Body of pancreas (tissue), 4 donors: Measurements from ENCODE around the gene NPW. TPM values are rescaled to one million over a fixed set of nuclear protein-coding genes. Genes with fewer than 3 reads are reported as not detected.

Experiments
- ATAC-seq: fragments of 150-250 bp; one replicate; pipeline ENCODE4 v1.9.1; 2016
- DNase-seq, 4 donors: peaks; one replicate each; pipeline ENCODE4 v3.0.0-alpha.2; 2019
- H3K27ac ChIP-seq, 4 donors: fragments of 200-600 bp; sonication (generic); 1 replicate in 3 of 4; 2 replicates in 1 of 4; pipeline versions ENCODE4 v1.5.1 to v1.6.1; 2016 to 2019; ENCODE audit warnings: mild to moderate bottlenecking in 1 of 4, mixed read lengths in 1 of 4, moderate library complexity in 1 of 4
- H3K27me3 ChIP-seq, 2 donors: fragments of 200-600 bp; sonication (generic); one replicate each; pipeline ENCODE4 v1.6.0; 2016; ENCODE audit warnings: mild to moderate bottlenecking in 1 of 2
- H3K36me3 ChIP-seq, 2 donors: fragments of 200-600 bp; sonication (generic); replicated peaks in 1 of 2; 2 replicates each; pipeline ENCODE4 v1.5.1; 2016; ENCODE audit warnings: low read depth in 2 of 2; ENCODE audit not compliant: insufficient read depth in 1 of 2
- H3K4me1 ChIP-seq: fragments of 200-600 bp; sonication (generic); one replicate; pipeline ENCODE4 v1.6.0; 2016
- H3K4me3 ChIP-seq, 2 donors: fragments of 200-600 bp; sonication (generic); 1 replicate in 1 of 2; 2 replicates in 1 of 2; pipeline ENCODE4 v1.5.1; 2016 to 2019
- H3K9me3 ChIP-seq, 3 donors: fragments of 200-600 bp; sonication (generic); 1 replicate in 2 of 3; 2 replicates in 1 of 3; pipeline ENCODE4 v1.5.1; 2016
- POLR2A ChIP-seq, 3 donors: fragments of 450-650 bp; IDR thresholded peaks; one replicate each; pipeline ENCODE4 v1.6.1; 2016; ENCODE audit warnings: antibody characterized with exemption in 3 of 3, mild to moderate bottlenecking in 2 of 3
- WGBS, 2 donors: methylation state at CpG; one replicate each; pipeline ENCODE4 v1.1.5; 2017; 5-methylcytosine and 5-hydroxymethylcytosine counted together
- intact Hi-C: fragments of 100-400 bp; cut with DNase I; formaldehyde crosslinking; loops from one replicate; pipeline ENCODE4 v1.15.1; 2023
- total RNA-seq, 2 donors: library from RNA; depleted of rRNA; stranded (reverse); fragments of >200 nt; gene quantifications; one replicate each; pipeline ENCODE4 v1.1.0, GENCODE V29; 2016
- TF ChIP-seq, protein P1 (sequence below), 7 experiments: fragments of 450-650 bp in 4 of 7; fragments of 200-600 bp in 3 of 7; sonication (generic) in 3 of 7; IDR thresholded peaks; one replicate each; pipeline ENCODE4 v1.5.1; 2016 to 2019; ENCODE audit warnings: antibody characterized with exemption in 7 of 7

NPW gene
- total RNA-seq, 2 donors from 2014 or later, result not detected

DNA sequence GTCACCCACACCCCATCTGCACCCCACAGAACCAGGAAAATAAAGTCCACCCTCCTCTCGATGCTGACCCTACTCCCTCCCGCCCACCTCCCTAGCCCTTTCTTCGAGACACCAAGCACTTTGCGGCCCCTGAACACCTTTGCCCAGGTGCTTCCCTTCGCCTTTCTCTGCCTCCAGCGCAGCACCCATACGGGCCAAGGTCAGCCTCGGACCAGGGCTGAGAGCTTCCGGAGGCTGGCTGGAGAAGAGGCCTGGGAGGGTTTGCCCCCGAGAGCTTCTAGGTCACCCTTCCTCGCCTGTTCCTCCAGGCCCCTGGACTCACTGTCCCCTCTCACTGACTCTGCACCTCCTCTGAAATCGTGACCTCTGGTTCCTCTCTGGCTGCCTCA, 4.4 kb downstream of the NPW start:
- ATAC-seq, result no peak
- no peak overlapping the region for H3K4me3 ChIP-seq
- H3K36me3 ChIP-seq, result no peaks in the 10 kb centered on the region
- peaks cover 0 to 7% of the 10 kb centered on the region in 2 donors for H3K27me3 ChIP-seq
- 66 to 85% methylated on average over 10 to 12 of the region's 12 CpGs for WGBS, 2 donors
- TF ChIP-seq, protein P1, sequence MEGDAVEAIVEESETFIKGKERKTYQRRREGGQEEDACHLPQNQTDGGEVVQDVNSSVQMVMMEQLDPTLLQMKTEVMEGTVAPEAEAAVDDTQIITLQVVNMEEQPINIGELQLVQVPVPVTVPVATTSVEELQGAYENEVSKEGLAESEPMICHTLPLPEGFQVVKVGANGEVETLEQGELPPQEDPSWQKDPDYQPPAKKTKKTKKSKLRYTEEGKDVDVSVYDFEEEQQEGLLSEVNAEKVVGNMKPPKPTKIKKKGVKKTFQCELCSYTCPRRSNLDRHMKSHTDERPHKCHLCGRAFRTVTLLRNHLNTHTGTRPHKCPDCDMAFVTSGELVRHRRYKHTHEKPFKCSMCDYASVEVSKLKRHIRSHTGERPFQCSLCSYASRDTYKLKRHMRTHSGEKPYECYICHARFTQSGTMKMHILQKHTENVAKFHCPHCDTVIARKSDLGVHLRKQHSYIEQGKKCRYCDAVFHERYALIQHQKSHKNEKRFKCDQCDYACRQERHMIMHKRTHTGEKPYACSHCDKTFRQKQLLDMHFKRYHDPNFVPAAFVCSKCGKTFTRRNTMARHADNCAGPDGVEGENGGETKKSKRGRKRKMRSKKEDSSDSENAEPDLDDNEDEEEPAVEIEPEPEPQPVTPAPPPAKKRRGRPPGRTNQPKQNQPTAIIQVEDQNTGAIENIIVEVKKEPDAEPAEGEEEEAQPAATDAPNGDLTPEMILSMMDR (IDR thresholded peaks at IDR 0.05), result no peak
- TF ChIP-seq POLR2A (IDR thresholded peaks at IDR 0.05), result no peak
- no peak overlapping the region for H3K27ac ChIP-seq
- H3K9me3 ChIP-seq, result no peaks in the 10 kb centered on the region
- no peak for DNase-seq
- peaks cover 51% of the 10 kb centered on the region for H3K4me1 ChIP-seq
- intact Hi-C loops, result loop anchor here (10.0 kb wide), 1 partner anchor 61 kb away; no protein-coding TSS in a partner anchor

DNA sequence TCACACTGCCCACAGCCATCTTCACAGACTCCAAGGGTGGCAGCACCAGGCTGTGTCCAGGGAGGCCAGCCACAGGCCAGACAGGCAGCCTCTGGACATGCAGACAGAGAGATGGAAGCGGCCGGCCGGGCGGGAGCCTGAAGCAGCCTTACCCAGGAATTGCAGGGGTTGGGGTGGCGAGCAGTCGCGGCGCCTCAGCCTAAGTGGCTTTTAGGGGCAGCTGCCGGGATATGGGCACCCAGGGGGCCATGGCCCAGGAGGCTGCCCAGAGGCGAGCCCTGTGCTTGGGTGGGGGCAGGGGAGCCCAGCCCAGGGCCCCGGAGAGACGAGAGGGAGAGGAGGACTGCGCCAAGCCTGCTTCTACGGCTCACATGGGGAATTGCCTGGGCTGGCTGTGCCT, 5.7 kb downstream of the NPW start:
- Histone ChIP-seq H3K27me3 (peaks cover 0 to 5% of the 10 kb centered on the region in 2 donors), H3K4me1 (peaks cover 42% of the 10 kb centered on the region), H3K36me3 (no peaks in the 10 kb centered on the region), H3K9me3 (no peaks in the 10 kb centered on the region), H3K27ac (no peak overlapping the region), H3K4me3 (no peak overlapping the region)
- no peak for TF ChIP-seq POLR2A (IDR thresholded peaks at IDR 0.05)
- TF ChIP-seq, protein P1 (IDR thresholded peaks at IDR 0.05), result no peak
- ATAC-seq (no peak), DNase-seq (peak in 1 of 4 donors; percentile 13)
- intact Hi-C loops, result loop anchor here (10.0 kb wide), 1 partner anchor 60 kb away; no protein-coding TSS in a partner anchor
- WGBS, 2 donors, result 87 to 100% methylated on average over 1 to 11 of the region's 14 CpGs

DNA sequence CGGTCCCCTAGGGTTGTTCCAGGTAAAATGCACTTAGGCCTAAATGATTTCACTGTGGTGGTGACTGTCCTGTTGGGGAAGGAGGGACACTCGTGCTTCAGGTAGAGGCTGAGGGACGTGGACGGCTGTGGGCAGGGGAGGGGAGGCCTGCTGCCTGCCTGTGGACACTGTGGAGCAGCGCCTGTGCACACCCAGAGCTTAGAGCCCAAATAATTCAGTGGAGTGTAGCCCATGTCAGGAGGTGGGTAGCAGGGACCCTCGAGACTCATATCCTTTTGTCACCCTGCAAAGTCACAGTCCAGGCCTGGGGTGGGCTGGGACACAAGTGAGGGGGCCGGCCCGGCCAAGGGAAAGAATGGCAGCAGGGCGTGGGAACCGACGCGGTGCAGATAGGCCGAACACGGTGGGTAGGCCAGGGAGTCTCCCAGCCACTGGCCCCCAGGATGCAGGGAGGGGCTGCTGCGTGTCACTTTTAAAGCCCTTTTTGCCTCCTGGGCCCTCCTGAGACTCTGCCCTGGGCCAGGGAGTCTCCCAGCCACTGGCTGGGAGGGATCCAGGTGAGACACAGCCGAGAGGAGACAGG, 6.4 kb downstream of the NPW start:
- Histone ChIP-seq H3K9me3 (no peaks in the 10 kb centered on the region), H3K4me1 (peaks cover 36% of the 10 kb centered on the region), H3K36me3 (no peaks in the 10 kb centered on the region), H3K27ac (peak overlapping the region in 2 of 4 donors; percentile 41 to 45), H3K4me3 (no peak overlapping the region), H3K27me3 (peaks cover 0 to under 1% of the 10 kb centered on the region in 2 donors)
- 68% methylated on average over 9 to 16 of the region's 16 CpGs for WGBS, 2 donors
- intact Hi-C loops, result loop anchor here (10.0 kb wide), 1 partner anchor 59 kb away; no protein-coding TSS in a partner anchor
- ATAC-seq, result no peak
- no peak for TF ChIP-seq POLR2A (IDR thresholded peaks at IDR 0.05)
- TF ChIP-seq, protein P1 (IDR thresholded peaks at IDR 0.05), result no peak
- no peak for DNase-seq

DNA sequence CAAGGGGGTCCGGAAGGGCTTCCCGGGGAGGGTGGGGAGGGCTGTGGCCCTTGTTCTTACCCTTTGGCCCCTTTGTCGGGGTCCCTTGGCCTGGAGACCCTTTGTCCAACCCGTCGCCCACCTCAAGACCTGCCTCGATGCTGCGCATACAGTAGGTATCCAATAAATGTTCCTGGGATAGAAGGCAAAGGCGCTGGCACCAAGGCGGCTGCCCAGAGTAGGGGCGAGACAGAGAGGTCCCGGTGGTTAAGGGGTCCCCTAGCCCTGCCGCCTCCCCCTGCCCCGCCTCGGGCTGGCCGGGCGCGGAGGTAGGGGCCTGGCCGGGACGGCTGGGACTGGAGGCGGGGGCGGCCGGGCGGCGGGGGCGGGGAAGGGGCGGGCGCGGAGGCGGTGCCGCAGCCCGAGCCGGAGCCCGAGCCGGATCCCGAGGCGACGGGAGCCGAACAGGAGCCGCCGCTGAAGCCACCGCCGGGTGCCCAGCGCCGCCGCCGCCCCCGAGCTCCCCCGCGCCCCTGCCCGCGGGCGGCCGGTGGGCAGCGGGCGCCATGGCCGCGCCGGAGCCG, 7.0 kb downstream of the NPW start, which contains the start of gene NHERF2:
Gene NHERF2 (plus strand): TSS at position 442 of the 563 bp plus-strand sequence. CDS start 104 bp downstream, at position 546.
- Histone ChIP-seq H3K9me3 (no peaks in the 10 kb centered on the region), H3K27me3 (no peaks in the 10 kb centered on the region), H3K4me3 (peak within 1 kb of the TSS in 1 of 2 donors; percentile 39), H3K27ac (peak within 1 kb of the TSS in 3 of 4 donors; percentile 41 to 64 (median 44)), H3K36me3 (no peaks in the 10 kb centered on the region), H3K4me1 (peaks cover 36% of the 10 kb centered on the region)
- DNase-seq, result peak in 2 of 4 donors; percentile 58 to 69
- peak; percentile 39 for ATAC-seq
- TF ChIP-seq, protein P1 (IDR thresholded peaks at IDR 0.05), result no peak
- no peak for TF ChIP-seq POLR2A (IDR thresholded peaks at IDR 0.05)
- WGBS, 2 donors, result 5 to 80% methylated on average over 1 to 48 of the region's 59 CpGs
- intact Hi-C loops, result loop anchor here (10.0 kb wide), 1 partner anchor 58 kb away; no protein-coding TSS in a partner anchor
